ENCODE measurements around the gene ZNF415. TPM values are rescaled to one million over a fixed set of nuclear protein-coding genes. Genes with fewer than 3 reads are reported as not detected.
"Not testable (repeated sequence)": the region's sequence is repeated elsewhere in the genome, so short reads cannot be mapped to it uniquely, and the experiment has no call there.

Gene ZNF415
- total and polyA plus RNA-seq, 2 donors: 8.1 to 9.1 TPM

DNA sequence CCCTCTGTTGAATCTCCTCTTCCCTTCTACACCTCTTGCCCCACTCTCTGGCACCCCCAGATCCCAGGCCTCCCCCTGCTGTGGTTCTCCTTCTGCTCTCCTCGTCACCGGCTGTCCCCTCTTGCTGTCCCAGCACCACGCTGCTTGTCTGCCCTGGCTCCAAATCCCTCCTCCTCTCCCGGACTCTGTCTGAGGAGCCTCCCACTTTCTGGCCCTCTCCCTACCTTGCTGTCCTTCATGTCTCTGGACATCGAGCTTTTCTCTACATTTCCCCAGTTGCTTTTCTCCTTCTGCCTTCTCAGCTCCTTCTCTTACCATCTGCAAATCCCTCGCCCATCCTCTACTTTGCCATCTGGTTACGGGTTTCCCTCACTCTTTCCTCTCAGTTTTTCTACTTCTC, 24.9 kb upstream of the ZNF415 start:
- no peak overlapping the region for H3K27ac ChIP-seq (ENCODE audit: low read depth in 1 of 2, low read length in 1 of 2)
- DNase-seq (ENCODE audit: low read depth in 6 of 9, low spot score in 9 of 9): no peak
- H3K4me3 ChIP-seq (ENCODE audit: low read length in 2 of 2): peak overlapping the region; percentile 56 to 67
- H3K4me1 ChIP-seq (ENCODE audit: control insufficient read depth in 2 of 2, insufficient read depth in 2 of 2, low read length in 2 of 2): peaks cover 9 to 10% of the 10 kb centered on the region in 2 donors
- H3K36me3 ChIP-seq (ENCODE audit: control insufficient read depth in 2 of 2, insufficient read depth in 2 of 2, low read length in 1 of 2): peaks cover 0 to 8% of the 10 kb centered on the region in 2 donors
- 74% methylated on average over 7 of the region's 7 CpGs for WGBS
- no peaks in the 10 kb centered on the region for H3K27me3 ChIP-seq (ENCODE audit: control insufficient read depth in 2 of 2, insufficient read depth in 1 of 2, low read length in 1 of 2)
- peaks cover 1 to 12% of the 10 kb centered on the region in 2 donors for H3K9me3 ChIP-seq (ENCODE audit: control insufficient read depth in 2 of 2, insufficient read depth in 1 of 2, low read length in 1 of 2)

DNA sequence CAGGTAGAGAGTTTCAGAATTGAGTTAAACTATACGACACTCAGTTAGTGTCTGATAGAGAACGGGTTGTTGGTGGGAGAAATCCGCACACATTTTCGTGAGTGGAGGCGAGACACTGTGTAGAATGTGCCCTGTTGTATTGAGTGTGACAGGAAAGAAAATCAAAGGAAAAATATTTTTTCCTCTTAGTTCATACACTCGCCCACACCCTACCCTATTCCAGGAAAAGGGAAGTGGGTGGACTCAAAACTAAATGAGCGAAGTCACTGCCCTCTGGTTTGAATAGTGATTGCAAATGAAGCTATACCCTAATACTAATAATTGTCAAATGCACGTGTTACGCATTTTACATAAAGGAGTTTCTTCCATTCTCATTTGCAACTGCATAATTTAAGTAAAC, 24.1 kb upstream of the ZNF415 start:
- WGBS: 97% methylated on average over 9 of the region's 9 CpGs
- Histone ChIP-seq H3K4me3 (ENCODE audit: low read length in 2 of 2) (no peak overlapping the region), H3K27ac (ENCODE audit: low read depth in 1 of 2, low read length in 1 of 2) (no peak overlapping the region), H3K4me1 (ENCODE audit: control insufficient read depth in 2 of 2, insufficient read depth in 2 of 2, low read length in 2 of 2) (peaks cover 9 to 10% of the 10 kb centered on the region in 2 donors), H3K36me3 (ENCODE audit: control insufficient read depth in 2 of 2, insufficient read depth in 2 of 2, low read length in 1 of 2) (peaks cover 0 to 8% of the 10 kb centered on the region in 2 donors), H3K9me3 (ENCODE audit: control insufficient read depth in 2 of 2, insufficient read depth in 1 of 2, low read length in 1 of 2) (peaks cover 1 to 8% of the 10 kb centered on the region in 2 donors), H3K27me3 (ENCODE audit: control insufficient read depth in 2 of 2, insufficient read depth in 1 of 2, low read length in 1 of 2) (no peaks in the 10 kb centered on the region)
- DNase-seq (ENCODE audit: low read depth in 6 of 9, low spot score in 9 of 9): no peak

DNA sequence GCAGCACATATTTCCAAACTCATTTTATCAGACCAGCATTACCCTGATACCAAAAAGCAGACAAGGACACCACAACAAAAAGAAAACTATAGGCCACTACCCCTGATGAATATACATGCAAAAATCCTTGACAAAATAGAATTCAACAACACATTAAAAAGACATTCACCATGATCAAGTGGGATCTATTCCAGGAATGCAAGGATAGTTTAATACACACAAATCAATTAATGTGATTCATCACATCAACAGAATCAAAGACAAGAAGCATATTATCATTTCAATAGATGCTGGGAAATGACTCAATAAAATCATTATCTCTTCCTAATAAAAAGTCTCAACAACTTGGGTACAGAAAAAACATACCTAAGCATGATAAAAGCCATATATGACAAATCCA, 14.9 kb upstream of the ZNF415 start:
- no peaks in the 10 kb centered on the region for H3K4me1 ChIP-seq (ENCODE audit: control insufficient read depth in 2 of 2, insufficient read depth in 2 of 2, low read length in 2 of 2)
- H3K27me3 ChIP-seq (ENCODE audit: control insufficient read depth in 2 of 2, insufficient read depth in 1 of 2, low read length in 1 of 2): no peaks in the 10 kb centered on the region
- peaks cover 14 to 21% of the 10 kb centered on the region in 2 donors for H3K9me3 ChIP-seq (ENCODE audit: control insufficient read depth in 2 of 2, insufficient read depth in 1 of 2, low read length in 1 of 2)
- DNase-seq (ENCODE audit: low read depth in 6 of 9, low spot score in 9 of 9): no peak
- no peak overlapping the region for H3K27ac ChIP-seq (ENCODE audit: low read depth in 1 of 2, low read length in 1 of 2)
- peaks cover 4 to 48% of the 10 kb centered on the region in 2 donors for H3K36me3 ChIP-seq (ENCODE audit: control insufficient read depth in 2 of 2, insufficient read depth in 2 of 2, low read length in 1 of 2)
- H3K4me3 ChIP-seq (ENCODE audit: low read length in 2 of 2): no peak overlapping the region

DNA sequence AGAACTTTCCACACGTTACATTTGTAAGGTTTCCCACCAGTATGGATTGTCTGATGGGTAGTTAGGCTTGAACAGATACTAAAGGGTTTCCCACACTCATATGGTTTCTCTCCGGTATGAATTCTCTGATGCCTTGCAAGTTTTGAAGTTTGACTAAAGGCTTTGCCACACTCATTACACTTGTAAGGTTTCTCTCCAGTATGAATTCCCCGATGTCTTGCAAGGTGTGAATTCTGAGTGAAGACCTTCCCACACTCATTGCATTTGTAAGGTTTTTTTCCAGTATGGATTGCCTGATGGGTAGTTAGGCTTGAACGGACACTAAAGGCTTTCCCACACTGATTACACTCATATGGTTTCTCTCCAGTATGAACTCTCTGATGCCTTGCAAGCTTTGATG, 7.6 kb upstream of the ZNF415 start:
- H3K27me3 ChIP-seq (ENCODE audit: control insufficient read depth in 2 of 2, insufficient read depth in 1 of 2, low read length in 1 of 2): no peaks in the 10 kb centered on the region
- no peak for DNase-seq (ENCODE audit: low read depth in 6 of 9, low spot score in 9 of 9)
- no peak overlapping the region for H3K4me3 ChIP-seq (ENCODE audit: low read length in 2 of 2)
- 97% methylated on average over 4 of the region's 4 CpGs for WGBS
- no peaks in the 10 kb centered on the region for H3K4me1 ChIP-seq (ENCODE audit: control insufficient read depth in 2 of 2, insufficient read depth in 2 of 2, low read length in 2 of 2)
- no peak overlapping the region for H3K27ac ChIP-seq (ENCODE audit: low read depth in 1 of 2, low read length in 1 of 2)
- peaks cover 4 to 24% of the 10 kb centered on the region in 2 donors for H3K36me3 ChIP-seq (ENCODE audit: control insufficient read depth in 2 of 2, insufficient read depth in 2 of 2, low read length in 1 of 2)
- H3K9me3 ChIP-seq (ENCODE audit: control insufficient read depth in 2 of 2, insufficient read depth in 1 of 2, low read length in 1 of 2): peaks cover 10 to 12% of the 10 kb centered on the region in 2 donors

DNA sequence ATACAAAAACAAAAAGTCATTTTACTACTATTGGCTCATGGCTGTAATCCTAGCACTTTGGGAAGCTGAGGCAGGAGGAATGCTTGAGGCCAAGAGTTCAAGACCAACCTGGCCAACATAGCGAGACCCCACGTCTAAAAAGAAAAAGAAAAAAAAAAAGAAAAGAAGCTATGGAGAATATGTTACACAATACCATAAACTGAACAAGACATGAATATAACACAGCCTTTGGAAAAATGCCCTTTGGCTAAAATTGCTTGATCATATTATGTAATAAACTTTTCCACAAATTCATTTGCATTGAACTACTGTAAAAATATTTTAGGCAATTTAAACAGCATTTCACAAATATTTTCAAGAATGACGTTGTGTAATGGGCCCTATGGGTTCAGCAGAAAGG, 3.7 kb upstream of the ZNF415 start:
- Histone ChIP-seq H3K4me1 (ENCODE audit: control insufficient read depth in 2 of 2, insufficient read depth in 2 of 2, low read length in 2 of 2) (peaks cover 3 to 11% of the 10 kb centered on the region in 2 donors), H3K9me3 (ENCODE audit: control insufficient read depth in 2 of 2, insufficient read depth in 1 of 2, low read length in 1 of 2) (peaks cover 5 to 10% of the 10 kb centered on the region in 2 donors), H3K27me3 (ENCODE audit: control insufficient read depth in 2 of 2, insufficient read depth in 1 of 2, low read length in 1 of 2) (no peaks in the 10 kb centered on the region), H3K4me3 (ENCODE audit: low read length in 2 of 2) (no peak overlapping the region), H3K27ac (ENCODE audit: low read depth in 1 of 2, low read length in 1 of 2) (no peak overlapping the region), H3K36me3 (ENCODE audit: control insufficient read depth in 2 of 2, insufficient read depth in 2 of 2, low read length in 1 of 2) (peaks cover 2 to 9% of the 10 kb centered on the region in 2 donors)
- 97% methylated on average over 3 of the region's 3 CpGs for WGBS
- DNase-seq (ENCODE audit: low read depth in 6 of 9, low spot score in 9 of 9): no peak

DNA sequence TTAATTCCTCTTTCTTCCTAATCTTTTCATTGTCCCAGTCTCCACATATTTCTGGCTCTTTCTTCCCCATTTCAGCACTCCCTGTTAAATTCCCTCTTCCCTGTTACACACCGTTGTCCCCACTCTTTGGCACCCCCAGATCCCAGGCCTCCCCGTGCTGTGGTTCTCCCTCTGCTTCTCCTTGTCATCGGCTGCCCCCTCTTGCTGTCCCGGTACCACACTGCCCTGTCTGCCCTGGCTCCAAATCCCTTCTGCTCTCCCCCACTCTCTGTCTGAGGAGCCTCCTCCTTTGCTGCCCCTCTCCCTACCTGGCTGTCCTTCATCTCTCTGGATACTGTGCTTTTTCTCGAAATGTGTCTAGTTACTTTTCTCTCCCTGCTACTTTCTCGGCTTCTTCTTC, 983 bp downstream of the ZNF415 start:
- Histone ChIP-seq H3K36me3 (ENCODE audit: control insufficient read depth in 2 of 2, insufficient read depth in 2 of 2, low read length in 1 of 2) (no peaks in the 10 kb centered on the region), H3K4me1 (ENCODE audit: control insufficient read depth in 2 of 2, insufficient read depth in 2 of 2, low read length in 2 of 2) (peaks cover 3 to 11% of the 10 kb centered on the region in 2 donors), H3K27me3 (ENCODE audit: control insufficient read depth in 2 of 2, insufficient read depth in 1 of 2, low read length in 1 of 2) (no peaks in the 10 kb centered on the region), H3K9me3 (ENCODE audit: control insufficient read depth in 2 of 2, insufficient read depth in 1 of 2, low read length in 1 of 2) (no peaks in the 10 kb centered on the region), H3K27ac (ENCODE audit: low read depth in 1 of 2, low read length in 1 of 2) (no peak overlapping the region), H3K4me3 (ENCODE audit: low read length in 2 of 2) (peak overlapping the region; percentile 42 to 78)
- WGBS: 61% methylated on average over 6 of the region's 6 CpGs
- no peak for DNase-seq (ENCODE audit: low read depth in 6 of 9, low spot score in 9 of 9)

DNA sequence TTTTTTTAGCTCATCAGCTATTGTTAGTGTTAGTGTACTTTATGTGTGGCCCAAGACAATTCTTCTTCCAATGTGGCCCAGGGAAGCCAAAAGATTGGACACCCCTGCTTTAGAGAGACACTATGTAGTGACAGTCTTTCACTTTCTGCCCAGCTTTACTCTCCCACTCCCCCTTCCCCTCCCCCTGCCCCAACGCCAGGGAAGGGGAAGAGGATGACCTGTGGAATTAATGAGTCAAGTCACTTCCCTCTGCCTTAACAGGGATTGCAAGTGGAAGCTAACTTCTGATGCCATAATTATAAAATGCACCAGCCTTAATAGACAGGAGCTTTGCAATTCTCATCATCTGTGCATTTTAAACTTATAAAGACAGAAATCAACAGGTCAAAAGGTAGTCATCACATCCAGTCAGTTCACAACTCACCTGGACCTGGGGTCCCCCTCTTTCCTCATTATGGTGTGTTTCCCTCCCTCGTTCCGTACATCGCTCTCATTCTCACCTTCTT, 1.6 kb downstream of the ZNF415 start:
- Histone ChIP-seq H3K27ac (ENCODE audit: low read depth in 1 of 2, low read length in 1 of 2) (no peak overlapping the region), H3K4me3 (ENCODE audit: low read length in 2 of 2) (no peak overlapping the region)

DNA sequence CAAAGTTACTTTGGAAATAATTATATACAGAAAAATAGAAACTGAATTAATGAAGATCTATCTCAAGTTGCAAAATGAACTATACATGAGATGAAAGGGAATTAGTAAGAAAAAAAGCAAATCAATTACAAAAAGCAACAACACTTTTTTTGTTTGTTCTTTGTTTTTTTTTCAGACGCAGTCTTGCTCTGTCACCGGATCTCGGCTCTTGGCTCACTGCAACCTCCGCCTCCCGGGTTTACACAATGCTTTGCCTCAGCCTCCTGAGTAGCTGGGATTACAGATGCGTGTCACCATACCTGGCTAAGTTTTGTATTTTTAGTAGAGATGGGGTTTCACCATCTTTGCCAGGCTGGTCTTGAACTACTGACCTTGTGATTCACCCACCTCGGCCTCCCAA, 2.2 kb downstream of the ZNF415 start:
- WGBS: 94% methylated on average over 7 of the region's 7 CpGs
- H3K27ac ChIP-seq (ENCODE audit: low read depth in 1 of 2, low read length in 1 of 2): no peak overlapping the region
- DNase-seq (ENCODE audit: low read depth in 6 of 9, low spot score in 9 of 9): no peak
- peaks cover 3 to 11% of the 10 kb centered on the region in 2 donors for H3K4me1 ChIP-seq (ENCODE audit: control insufficient read depth in 2 of 2, insufficient read depth in 2 of 2, low read length in 2 of 2)
- H3K9me3 ChIP-seq (ENCODE audit: control insufficient read depth in 2 of 2, insufficient read depth in 1 of 2, low read length in 1 of 2): no peaks in the 10 kb centered on the region
- H3K4me3 ChIP-seq (ENCODE audit: low read length in 2 of 2): no peak overlapping the region
- H3K27me3 ChIP-seq (ENCODE audit: control insufficient read depth in 2 of 2, insufficient read depth in 1 of 2, low read length in 1 of 2): no peaks in the 10 kb centered on the region
- H3K36me3 ChIP-seq (ENCODE audit: control insufficient read depth in 2 of 2, insufficient read depth in 2 of 2, low read length in 1 of 2): no peaks in the 10 kb centered on the region

More for the DNA sequence above, 1.6 kb downstream of the ZNF415 start:
- H3K27me3 ChIP-seq (ENCODE audit: control insufficient read depth in 2 of 2, insufficient read depth in 1 of 2, low read length in 1 of 2): no peaks in the 10 kb centered on the region
- peaks cover 3 to 11% of the 10 kb centered on the region in 2 donors for H3K4me1 ChIP-seq (ENCODE audit: control insufficient read depth in 2 of 2, insufficient read depth in 2 of 2, low read length in 2 of 2)
- no peaks in the 10 kb centered on the region for H3K9me3 ChIP-seq (ENCODE audit: control insufficient read depth in 2 of 2, insufficient read depth in 1 of 2, low read length in 1 of 2)
- 89% methylated on average over 4 of the region's 4 CpGs for WGBS
- DNase-seq (ENCODE audit: low read depth in 6 of 9, low spot score in 9 of 9): no peak
- H3K36me3 ChIP-seq (ENCODE audit: control insufficient read depth in 2 of 2, insufficient read depth in 2 of 2, low read length in 1 of 2): no peaks in the 10 kb centered on the region

DNA sequence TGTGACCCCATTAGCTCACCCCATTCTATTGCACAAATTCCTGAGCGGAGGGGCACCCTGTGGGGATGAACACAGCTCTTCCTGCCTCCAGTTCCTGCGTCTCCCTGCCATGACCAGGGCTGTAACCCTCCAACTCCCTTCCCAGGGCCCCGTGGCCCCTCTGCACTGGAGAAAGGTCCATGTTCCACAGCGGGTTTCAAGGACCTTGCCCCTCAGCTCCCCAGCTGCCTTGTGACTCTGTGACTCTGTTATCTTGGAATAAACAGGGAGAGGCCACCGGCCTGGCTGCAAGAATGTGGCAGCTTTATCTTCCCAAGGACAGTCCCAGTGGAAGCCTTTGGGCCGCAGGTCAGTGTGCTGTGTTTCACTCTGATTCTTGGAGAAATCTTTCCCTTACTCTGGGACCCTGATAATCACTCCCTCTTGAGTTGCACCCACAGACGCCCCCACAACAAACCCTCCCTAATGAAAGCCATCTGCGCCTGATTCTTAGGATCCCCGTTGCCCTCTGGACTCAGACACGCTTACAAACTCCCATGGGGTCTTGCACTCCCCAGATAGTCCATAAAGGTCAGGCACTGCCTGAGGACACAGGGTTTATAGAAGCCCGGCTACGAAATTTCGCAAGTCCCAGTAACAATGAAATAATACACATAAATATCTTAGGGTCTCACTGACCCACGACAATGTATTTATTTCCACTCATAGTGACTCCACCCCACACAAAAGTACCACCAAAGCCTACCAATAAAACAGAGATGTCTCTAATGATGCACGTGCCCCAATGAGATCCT, 5.8 kb downstream of the ZNF415 start:
- not testable (repeated sequence) for H3K4me1 ChIP-seq (ENCODE audit: control insufficient read depth in 2 of 2, insufficient read depth in 2 of 2, low read length in 2 of 2); H3K4me3 ChIP-seq (ENCODE audit: low read length in 2 of 2); DNase-seq (ENCODE audit: low read depth in 6 of 9, low spot score in 9 of 9); H3K27me3 ChIP-seq (ENCODE audit: control insufficient read depth in 2 of 2, insufficient read depth in 1 of 2, low read length in 1 of 2); H3K36me3 ChIP-seq (ENCODE audit: control insufficient read depth in 2 of 2, insufficient read depth in 2 of 2, low read length in 1 of 2); H3K27ac ChIP-seq (ENCODE audit: low read depth in 1 of 2, low read length in 1 of 2)
- WGBS: 96% methylated on average over 8 of the region's 15 CpGs
- H3K9me3 ChIP-seq (ENCODE audit: control insufficient read depth in 2 of 2, insufficient read depth in 1 of 2, low read length in 1 of 2): peaks cover 0 to 15% of the 10 kb centered on the region in 2 donors
